ENCODE measurements around the gene FAM83D. TPM values are rescaled to one million over a fixed set of nuclear protein-coding genes. Genes with fewer than 3 reads are reported as not detected.

FAM83D gene
- total RNA-seq (under 1 TPM in 5 of 6 donors, not detected in 1; 0.06 to 0.34 (median 0.22) TPM), polyA plus RNA-seq (under 1 TPM; 0.12 to 0.38 TPM)

- peak in 2 of 4 donors; percentile 70 to 90 for TF ChIP-seq CTCF (IDR thresholded peaks at IDR 0.05)
- 1% methylated on average over 86 to 95 of the region's 95 CpGs for WGBS, 2 donors
- FAIRE-seq (peak; percentile 9), DNase-seq (peak; percentile 87 to 96 (median 92)), ATAC-seq (peak; percentile 97 to 99 (median 98))
- Histone ChIP-seq H3K4me1 (peaks cover 6 to 9% (median 6%) of the 10 kb centered on the region in 3 donors), H3K36me3 (no peaks in the 10 kb centered on the region), H3K27me3 (no peaks in the 10 kb centered on the region), H3K4me3 (peak within 1 kb of the TSS; percentile 47 to 69 (median 56)), H3K9me3 (no peaks in the 10 kb centered on the region), H3K27ac (no peak within 1 kb of the TSS)
- intact Hi-C loops (cut with DNase I): no loop called here
Observed at GRCh38 chr20:38926142-38926933, at the start of gene FAM83D. Gene FAM83D (plus strand): TSS chr20:38926417. CDS start chr20:38926443, 26 bp downstream.

- no peaks in the 10 kb centered on the region for H3K27me3 ChIP-seq
- no peak for DNase-seq
- intact Hi-C loops (cut with DNase I): no loop called here
- TF ChIP-seq CTCF (IDR thresholded peaks at IDR 0.05): no peak
- H3K9me3 ChIP-seq: no peaks in the 10 kb centered on the region
- no peak overlapping the region for H3K27ac ChIP-seq
- ATAC-seq: no peak
- WGBS, 2 donors: 86 to 87% methylated on average over 6 of the region's 6 CpGs
- no peak for FAIRE-seq
- H3K4me3 ChIP-seq: no peak overlapping the region
- H3K4me1 ChIP-seq: no peaks in the 10 kb centered on the region
- no peaks in the 10 kb centered on the region for H3K36me3 ChIP-seq
Observed at GRCh38 chr20:38877483-38877882, 48.7 kb upstream of the FAM83D start.

GRCh38 chr20:38878866-38879265 is 47.4 kb upstream of the FAM83D start:
- intact Hi-C loops (cut with DNase I): no loop called here
- DNase-seq (peak in 1 of 6 donors; percentile 41), ATAC-seq (peak in 1 of 4 donors; percentile 36), FAIRE-seq (no peak)
- H3K9me3 ChIP-seq: no peaks in the 10 kb centered on the region
- H3K4me1 ChIP-seq: no peaks in the 10 kb centered on the region
- TF ChIP-seq CTCF (IDR thresholded peaks at IDR 0.05): no peak
- no peaks in the 10 kb centered on the region for H3K36me3 ChIP-seq
- 20 to 24% methylated on average over 9 of the region's 9 CpGs for WGBS, 2 donors
- H3K27me3 ChIP-seq: no peaks in the 10 kb centered on the region
- no peak overlapping the region for H3K27ac ChIP-seq
- H3K4me3 ChIP-seq: no peak overlapping the region

GRCh38 chr20:38880952-38881735 is 45.1 kb upstream of the FAM83D start:
- no peaks in the 10 kb centered on the region for H3K36me3 ChIP-seq
- H3K27me3 ChIP-seq: no peaks in the 10 kb centered on the region
- H3K4me3 ChIP-seq: no peak overlapping the region
- no peak for TF ChIP-seq CTCF (IDR thresholded peaks at IDR 0.05)
- 55 to 63% methylated on average over 14 of the region's 14 CpGs for WGBS, 2 donors
- H3K9me3 ChIP-seq: no peaks in the 10 kb centered on the region
- H3K4me1 ChIP-seq: no peaks in the 10 kb centered on the region
- ATAC-seq: no peak
- intact Hi-C loops (cut with DNase I): loop anchor here in 1 of 3 donors (10.0 kb wide), 1 partner anchor 236 kb away; no protein-coding TSS in a partner anchor
- no peak for FAIRE-seq
- H3K27ac ChIP-seq: no peak overlapping the region
- peak in 1 of 6 donors; percentile 39 for DNase-seq
